Body of pancreas (tissue), 4 donors: ENCODE measurements around the gene SLMAP. TPM values are rescaled to one million over a fixed set of nuclear protein-coding genes. Genes with fewer than 3 reads are reported as not detected.
"Not testable (repeated sequence)": the region's sequence is repeated elsewhere in the genome, so short reads cannot be mapped to it uniquely, and the experiment has no call there.

Experiments
- ATAC-seq: fragments of 150-250 bp; one replicate; pipeline ENCODE4 v1.9.1; 2016
- DNase-seq, 4 donors: peaks; one replicate each; pipeline ENCODE4 v3.0.0-alpha.2; 2019
- H3K27ac ChIP-seq, 4 donors: fragments of 200-600 bp; sonication (generic); 1 replicate in 3 of 4; 2 replicates in 1 of 4; pipeline versions ENCODE4 v1.5.1 to v1.6.1; 2016 to 2019; ENCODE audit warnings: mild to moderate bottlenecking in 1 of 4, mixed read lengths in 1 of 4, moderate library complexity in 1 of 4
- H3K27me3 ChIP-seq, 2 donors: fragments of 200-600 bp; sonication (generic); one replicate each; pipeline ENCODE4 v1.6.0; 2016; ENCODE audit warnings: mild to moderate bottlenecking in 1 of 2
- H3K36me3 ChIP-seq, 2 donors: fragments of 200-600 bp; sonication (generic); replicated peaks in 1 of 2; 2 replicates each; pipeline ENCODE4 v1.5.1; 2016; ENCODE audit warnings: low read depth in 2 of 2; ENCODE audit not compliant: insufficient read depth in 1 of 2
- H3K4me1 ChIP-seq: fragments of 200-600 bp; sonication (generic); one replicate; pipeline ENCODE4 v1.6.0; 2016
- H3K4me3 ChIP-seq, 2 donors: fragments of 200-600 bp; sonication (generic); 1 replicate in 1 of 2; 2 replicates in 1 of 2; pipeline ENCODE4 v1.5.1; 2016 to 2019
- H3K9me3 ChIP-seq, 3 donors: fragments of 200-600 bp; sonication (generic); 1 replicate in 2 of 3; 2 replicates in 1 of 3; pipeline ENCODE4 v1.5.1; 2016
- CTCF ChIP-seq, 7 experiments: fragments of 450-650 bp in 4 of 7; fragments of 200-600 bp in 3 of 7; sonication (generic) in 3 of 7; IDR thresholded peaks; one replicate each; pipeline ENCODE4 v1.5.1; 2016 to 2019; ENCODE audit warnings: antibody characterized with exemption in 7 of 7
- POLR2A ChIP-seq, 3 donors: fragments of 450-650 bp; IDR thresholded peaks; one replicate each; pipeline ENCODE4 v1.6.1; 2016; ENCODE audit warnings: antibody characterized with exemption in 3 of 3, mild to moderate bottlenecking in 2 of 3
- WGBS, 2 donors: methylation state at CpG; one replicate each; pipeline ENCODE4 v1.1.5; 2017; 5-methylcytosine and 5-hydroxymethylcytosine counted together
- intact Hi-C: fragments of 100-400 bp; cut with DNase I; formaldehyde crosslinking; loops from one replicate; pipeline ENCODE4 v1.15.1; 2023
- total RNA-seq, 2 donors: library from RNA; depleted of rRNA; stranded (reverse); fragments of >200 nt; gene quantifications; one replicate each; pipeline ENCODE4 v1.1.0, GENCODE V29; 2016

The SLMAP gene
- total RNA-seq, 2 donors from 2014 or later: 36.6 TPM

DNA sequence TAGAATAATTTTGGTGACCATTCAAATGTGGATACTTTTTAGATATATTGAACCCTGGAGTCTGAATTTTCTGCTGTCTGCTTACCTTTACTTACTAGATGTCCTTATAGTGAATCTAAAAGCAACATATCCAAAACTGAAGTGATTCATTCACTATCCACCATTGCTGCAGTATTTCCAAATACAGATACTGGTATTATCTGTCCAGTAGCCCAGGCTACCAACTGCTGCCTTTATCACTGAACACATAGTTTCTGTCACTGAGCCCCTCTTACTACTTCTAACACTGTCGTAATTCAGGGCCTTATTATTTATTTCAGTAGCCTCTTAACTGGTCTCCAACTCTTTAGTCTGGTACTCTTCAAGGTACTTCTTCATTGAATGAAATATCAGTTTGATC lies 49.2 kb downstream of the SLMAP start:
- intact Hi-C loops: no loop called here
- no peak for ATAC-seq
- TF ChIP-seq POLR2A (IDR thresholded peaks at IDR 0.05): no peak
- no peak for TF ChIP-seq CTCF (IDR thresholded peaks at IDR 0.05)
- no peaks in the 10 kb centered on the region for H3K27me3 ChIP-seq
- 91 to 96% methylated on average over 1 of the region's 1 CpG for WGBS, 2 donors
- no peaks in the 10 kb centered on the region for H3K36me3 ChIP-seq
- H3K4me1 ChIP-seq: peaks cover 54% of the 10 kb centered on the region
- no peak overlapping the region for H3K27ac ChIP-seq
- H3K4me3 ChIP-seq: no peak overlapping the region
- DNase-seq: no peak
- H3K9me3 ChIP-seq: no peaks in the 10 kb centered on the region

GRCh38 chr3:57805674-57806073 lies 49.6 kb downstream of the SLMAP start:
- Histone ChIP-seq H3K4me3 (no peak overlapping the region), H3K9me3 (no peaks in the 10 kb centered on the region), H3K27me3 (no peaks in the 10 kb centered on the region), H3K4me1 (peaks cover 54% of the 10 kb centered on the region), H3K36me3 (no peaks in the 10 kb centered on the region), H3K27ac (no peak overlapping the region)
- intact Hi-C loops: no loop called here
- TF ChIP-seq POLR2A (IDR thresholded peaks at IDR 0.05) (no peak), CTCF (IDR thresholded peaks at IDR 0.05) (no peak)
- no peak for ATAC-seq
- 93 to 96% methylated on average over 1 of the region's 1 CpG for WGBS, 2 donors
- no peak for DNase-seq

- DNase-seq, H3K27ac ChIP-seq, ATAC-seq, intact Hi-C loops, H3K9me3 ChIP-seq, H3K4me3 ChIP-seq, H3K36me3 ChIP-seq, H3K27me3 ChIP-seq: not testable (repeated sequence)
- peaks cover 54% of the 10 kb centered on the region for H3K4me1 ChIP-seq
- 93 to 97% methylated on average over 5 of the region's 5 CpGs for whole genome bisulfite sequencing, 2 donors
These were observed 50.1 kb downstream of the SLMAP start for GRCh38 chr3:57806195-57806594.

- Histone ChIP-seq H3K4me3 (no peak overlapping the region), H3K9me3 (no peaks in the 10 kb centered on the region), H3K36me3 (no peaks in the 10 kb centered on the region), H3K4me1 (peaks cover 28% of the 10 kb centered on the region), H3K27me3 (no peaks in the 10 kb centered on the region), H3K27ac (no peak overlapping the region)
- 98 to 99% methylated on average over 7 to 8 of the region's 8 CpGs for WGBS, 2 donors
- ATAC-seq (no peak), DNase-seq (no peak)
- intact Hi-C loops: no loop called here
- TF ChIP-seq CTCF (IDR thresholded peaks at IDR 0.05): no peak
- no peak for TF ChIP-seq POLR2A (IDR thresholded peaks at IDR 0.05)
These were observed 53.0 kb downstream of the SLMAP start for GRCh38 chr3:57808961-57809608.

DNA sequence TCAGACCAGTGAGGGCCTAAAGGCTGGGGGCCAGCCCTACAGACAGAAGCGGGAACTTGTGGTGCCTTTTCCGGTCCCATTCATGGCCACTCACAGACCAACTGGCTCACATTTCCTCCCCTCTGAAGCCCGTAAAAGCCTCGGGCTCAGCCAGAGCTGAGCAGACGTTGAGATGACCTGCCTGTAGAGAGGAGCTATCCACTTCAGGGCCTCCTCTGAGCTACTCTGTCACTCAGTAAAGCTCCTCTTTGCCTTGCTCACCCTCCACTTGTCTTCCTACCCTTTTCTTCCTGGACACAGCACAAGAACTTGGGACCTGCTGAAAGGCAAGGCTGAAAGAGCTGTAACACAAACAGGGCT lies 53.5 kb downstream of the SLMAP start:
- peaks cover 24% of the 10 kb centered on the region for H3K4me1 ChIP-seq
- ATAC-seq (no peak), DNase-seq (no peak)
- intact Hi-C loops: no loop called here
- no peaks in the 10 kb centered on the region for H3K9me3 ChIP-seq
- no peaks in the 10 kb centered on the region for H3K27me3 ChIP-seq
- no peak overlapping the region for H3K4me3 ChIP-seq
- 89 to 95% methylated on average over 5 of the region's 5 CpGs for WGBS, 2 donors
- no peaks in the 10 kb centered on the region for H3K36me3 ChIP-seq
- H3K27ac ChIP-seq: no peak overlapping the region
- TF ChIP-seq CTCF (IDR thresholded peaks at IDR 0.05) (no peak), POLR2A (IDR thresholded peaks at IDR 0.05) (no peak)
